Stomach smooth muscle (tissue), 2 donors: Measurements from ENCODE around the gene PCDHB14.
A peak's percentile ranks its signal among the peaks of the same experiment; 100 is the strongest.
"Not testable (repeated sequence)": the region's sequence is repeated elsewhere in the genome, so short reads cannot be mapped to it uniquely, and the experiment has no call there.

Experiments used
- H3K27ac ChIP-seq: one replicate; pipeline ENCODE4 v1.7.0; 2013; ENCODE audit warnings: mild to moderate bottlenecking, low read length, inconsistent platforms
- H3K27me3 ChIP-seq, 2 donors: one replicate each; pipeline ENCODE4 v1.7.0; 2013; ENCODE audit warnings: low read length in 2 of 2; ENCODE audit not compliant: insufficient read depth in 2 of 2, control insufficient read depth in 1 of 2
- H3K36me3 ChIP-seq, 2 donors: one replicate each; pipeline ENCODE4 v1.7.0; 2013; ENCODE audit warnings: low read length in 2 of 2; ENCODE audit not compliant: control insufficient read depth in 2 of 2, insufficient read depth in 2 of 2
- H3K4me1 ChIP-seq: one replicate; pipeline ENCODE4 v1.7.0; 2013; ENCODE audit warnings: low read length; ENCODE audit not compliant: control insufficient read depth, insufficient read depth
- H3K4me3 ChIP-seq, 2 donors: one replicate each; pipeline ENCODE4 v1.7.0; 2013; ENCODE audit warnings: low read length in 2 of 2
- H3K9ac ChIP-seq, 2 donors: one replicate each; pipeline ENCODE4 v1.7.0; 2013; ENCODE audit warnings: low read length in 2 of 2, mild to moderate bottlenecking in 1 of 2
- H3K9me3 ChIP-seq, 2 donors: one replicate each; pipeline ENCODE4 v1.7.0; 2013; ENCODE audit warnings: low read length in 2 of 2; ENCODE audit not compliant: control insufficient read depth in 2 of 2
- donor health status: healthy.
- donor health status: Pancreatic carcinoma.

Gene PCDHB14

DNA sequence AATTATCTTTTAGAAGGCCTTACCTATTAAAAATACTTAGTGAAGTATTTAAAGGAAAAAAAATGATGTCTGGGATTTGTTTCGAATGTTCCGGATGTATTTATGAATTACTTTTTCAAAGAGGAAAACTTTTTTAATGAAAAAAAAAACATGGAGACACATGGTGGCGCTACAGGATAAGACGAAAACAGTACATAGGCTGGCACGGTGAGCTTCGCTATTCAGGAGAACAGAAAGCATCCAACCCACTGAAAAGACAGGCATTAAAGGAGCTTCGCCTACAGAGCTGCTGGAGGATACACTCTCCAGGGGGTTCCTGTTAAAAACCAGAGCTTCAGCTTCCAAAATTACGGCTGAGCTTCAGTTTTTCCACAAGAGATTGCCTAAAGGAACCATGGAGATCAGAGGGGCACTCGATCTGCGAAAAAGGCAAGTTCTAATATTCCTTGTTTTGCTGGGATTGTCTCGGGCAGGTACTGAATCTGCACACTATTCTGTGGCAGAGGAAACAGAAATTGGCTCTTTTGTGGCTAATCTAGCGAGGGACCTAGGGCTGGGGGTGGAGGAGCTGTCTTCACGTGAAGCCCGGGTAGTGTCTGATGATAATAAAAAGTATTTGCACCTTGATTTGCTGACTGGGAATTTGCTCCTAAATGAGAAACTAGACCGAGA is at the start of gene PCDHB14:
PCDHB14 (plus strand) TSS at position 232 of the 672 bp plus-strand sequence; CDS start at position 395, 163 bp downstream.
- peak within 1 kb of the TSS; percentile 61 to 68 for H3K4me3 ChIP-seq
- H3K9me3 ChIP-seq: peaks cover 20 to 49% of the 10 kb centered on the region in 2 donors
- H3K36me3 ChIP-seq: no peaks in the 10 kb centered on the region
- H3K27me3 ChIP-seq: no peaks in the 10 kb centered on the region
- H3K4me1 ChIP-seq: no peaks in the 10 kb centered on the region
- H3K27ac ChIP-seq: no peak within 1 kb of the TSS
- peak within 1 kb of the TSS; percentile 13 to 48 for H3K9ac ChIP-seq

- H3K27me3 ChIP-seq: peaks cover 6 to 12% of the 10 kb centered on the region in 2 donors
- H3K9me3 ChIP-seq: peaks cover 31 to 35% of the 10 kb centered on the region in 2 donors
- H3K27ac ChIP-seq, H3K36me3 ChIP-seq, H3K4me1 ChIP-seq, H3K9ac ChIP-seq, H3K4me3 ChIP-seq: not testable (repeated sequence)
Measured at GRCh38 chr5:141174291-141175104, 48.6 kb upstream of the PCDHB14 start.

DNA sequence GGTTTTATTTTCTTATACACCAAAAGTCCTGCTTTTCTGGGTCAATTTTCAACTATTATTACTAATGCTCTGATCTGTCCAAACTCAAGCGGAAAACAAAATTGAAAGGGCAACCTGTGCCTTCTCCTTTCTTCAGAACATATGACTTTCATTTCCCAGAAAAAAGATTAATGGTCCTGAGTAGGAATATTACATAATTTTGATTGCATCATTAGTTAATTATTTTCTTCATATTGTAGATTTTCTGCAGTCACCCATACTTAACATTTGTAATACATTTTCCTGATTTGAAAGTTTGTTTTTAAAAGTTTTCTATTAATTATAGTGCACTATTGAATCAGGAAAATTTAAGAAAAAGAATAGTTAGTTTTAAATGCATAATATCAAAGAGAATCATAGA is 47.2 kb upstream of the PCDHB14 start:
- H3K4me1 ChIP-seq: no peaks in the 10 kb centered on the region
- H3K9me3 ChIP-seq: peaks cover 31 to 35% of the 10 kb centered on the region in 2 donors
- no peaks in the 10 kb centered on the region for H3K36me3 ChIP-seq
- H3K27me3 ChIP-seq: peaks cover 6 to 12% of the 10 kb centered on the region in 2 donors
- H3K27ac ChIP-seq: no peak overlapping the region
- no peak overlapping the region for H3K4me3 ChIP-seq
- H3K9ac ChIP-seq: no peak overlapping the region

DNA sequence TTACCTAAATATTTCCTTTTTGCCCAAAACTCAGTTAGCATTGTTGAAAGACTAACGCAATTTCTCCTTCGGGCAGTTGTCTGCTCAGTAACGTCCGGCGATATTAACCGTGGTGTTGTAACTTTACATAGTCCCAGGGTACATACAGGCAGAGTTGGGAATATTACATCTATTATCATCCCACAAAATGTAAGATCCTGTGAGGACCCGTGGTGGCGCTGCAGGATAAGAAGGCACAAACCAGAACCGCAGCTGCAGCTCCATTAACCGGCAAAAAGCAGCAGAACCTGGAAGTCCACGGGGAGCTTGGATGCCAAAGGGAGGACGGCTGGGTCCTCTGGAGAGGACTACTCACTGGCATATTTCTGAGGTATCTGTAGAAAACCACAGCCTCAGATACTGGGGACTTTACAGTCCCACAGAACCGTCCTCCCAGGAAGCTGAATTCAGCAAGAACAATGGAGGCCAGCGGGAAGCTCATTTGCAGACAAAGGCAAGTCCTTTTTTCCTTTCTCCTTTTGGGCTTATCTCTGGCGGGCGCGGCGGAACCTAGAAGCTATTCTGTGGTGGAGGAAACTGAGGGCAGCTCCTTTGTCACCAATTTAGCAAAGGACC is 45.5 kb upstream of the PCDHB14 start, which contains the start of gene PCDHB8:
PCDHB8 (plus strand) TSS at position 214 of the 615 bp plus-strand sequence; CDS start at position 459, 245 bp downstream.
- not testable (repeated sequence) for H3K4me3 ChIP-seq, H3K4me1 ChIP-seq, H3K27ac ChIP-seq, H3K9ac ChIP-seq, H3K36me3 ChIP-seq
- H3K27me3 ChIP-seq: peaks cover 6 to 15% of the 10 kb centered on the region in 2 donors
- peaks cover 32 to 36% of the 10 kb centered on the region in 2 donors for H3K9me3 ChIP-seq

DNA sequence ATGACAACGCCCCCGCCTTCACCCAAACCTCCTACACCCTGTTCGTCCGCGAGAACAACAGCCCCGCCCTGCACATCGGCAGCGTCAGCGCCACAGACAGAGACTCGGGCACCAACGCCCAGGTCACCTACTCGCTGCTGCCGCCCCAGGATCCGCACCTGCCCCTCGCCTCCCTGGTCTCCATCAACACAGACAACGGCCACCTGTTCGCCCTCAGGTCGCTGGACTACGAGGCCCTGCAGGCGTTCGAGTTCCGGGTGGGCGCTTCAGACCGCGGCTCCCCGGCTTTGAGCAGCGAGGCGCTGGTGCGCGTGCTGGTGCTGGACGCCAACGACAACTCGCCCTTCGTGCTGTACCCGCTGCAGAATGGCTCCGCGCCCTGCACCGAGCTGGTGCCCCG is 43.8 kb upstream of the PCDHB14 start:
- not testable (repeated sequence) for H3K4me3 ChIP-seq
- peaks cover 6 to 17% of the 10 kb centered on the region in 2 donors for H3K27me3 ChIP-seq

DNA sequence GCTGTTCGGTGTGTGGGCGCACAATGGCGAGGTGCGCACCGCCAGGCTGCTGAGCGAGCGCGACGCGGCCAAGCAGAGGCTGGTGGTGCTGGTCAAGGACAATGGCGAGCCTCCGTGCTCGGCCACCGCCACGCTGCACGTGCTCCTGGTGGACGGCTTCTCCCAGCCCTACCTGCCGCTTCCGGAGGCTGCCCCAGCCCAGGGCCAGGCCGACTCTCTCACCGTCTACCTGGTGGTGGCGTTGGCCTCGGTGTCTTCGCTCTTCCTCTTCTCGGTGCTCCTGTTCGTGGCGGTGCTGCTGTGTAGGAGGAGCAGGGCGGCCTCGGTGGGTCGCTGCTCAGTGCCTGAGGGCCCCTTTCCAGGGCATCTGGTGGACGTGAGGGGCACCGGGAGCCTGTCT is 43.3 kb upstream of the PCDHB14 start:
- not testable (repeated sequence) for H3K4me1 ChIP-seq, H3K36me3 ChIP-seq, H3K27ac ChIP-seq, H3K4me3 ChIP-seq, H3K9ac ChIP-seq
- Histone ChIP-seq H3K9me3 (peaks cover 32 to 38% of the 10 kb centered on the region in 2 donors), H3K27me3 (peaks cover 5 to 16% of the 10 kb centered on the region in 2 donors)

More for the DNA sequence above, 43.8 kb upstream of the PCDHB14 start:
- peaks cover 30 to 38% of the 10 kb centered on the region in 2 donors for H3K9me3 ChIP-seq
- H3K9ac ChIP-seq, H3K36me3 ChIP-seq, H3K27ac ChIP-seq, H3K4me1 ChIP-seq: not testable (repeated sequence)

DNA sequence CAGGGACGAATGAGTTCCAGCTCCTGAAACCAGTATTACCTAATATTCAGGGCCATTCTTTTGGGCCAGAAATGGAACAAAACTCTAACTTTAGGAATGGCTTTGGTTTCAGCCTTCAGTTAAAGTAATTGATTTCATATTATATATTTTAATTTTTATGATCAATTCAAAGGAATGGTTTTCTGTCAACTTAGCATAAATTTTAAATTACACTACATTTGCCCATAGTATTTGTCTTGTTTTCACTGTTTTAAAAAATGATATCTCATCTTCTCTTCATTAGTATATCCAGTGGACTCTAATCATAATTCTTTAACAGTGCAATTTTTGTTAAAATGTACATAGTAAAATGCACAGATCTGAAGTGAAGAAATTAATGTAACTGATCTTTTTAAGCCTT is 42.8 kb upstream of the PCDHB14 start:
- Histone ChIP-seq H3K4me3 (no peak overlapping the region), H3K4me1 (no peaks in the 10 kb centered on the region), H3K36me3 (peaks cover 0 to 3% of the 10 kb centered on the region in 2 donors), H3K9me3 (peaks cover 28 to 33% of the 10 kb centered on the region in 2 donors), H3K27me3 (peaks cover 3 to 14% of the 10 kb centered on the region in 2 donors), H3K27ac (no peak overlapping the region), H3K9ac (no peak overlapping the region)

- Histone ChIP-seq H3K36me3 (peaks cover 0 to 3% of the 10 kb centered on the region in 2 donors), H3K9ac (peak within 1 kb of the TSS in 1 of 2 donors; percentile 64), H3K4me3 (peak within 1 kb of the TSS; percentile 55 to 67), H3K27me3 (peaks cover 1 to 15% of the 10 kb centered on the region in 2 donors), H3K4me1 (no peaks in the 10 kb centered on the region), H3K27ac (no peak within 1 kb of the TSS), H3K9me3 (peaks cover 28 to 34% of the 10 kb centered on the region in 2 donors)
Measured at GRCh38 chr5:141182248-141182647, 40.9 kb upstream of the PCDHB14 start, which contains the start of gene PCDHB16. PCDHB16 (plus strand) TSS chr5:141182387; CDS start chr5:141182560, 173 bp downstream.

DNA sequence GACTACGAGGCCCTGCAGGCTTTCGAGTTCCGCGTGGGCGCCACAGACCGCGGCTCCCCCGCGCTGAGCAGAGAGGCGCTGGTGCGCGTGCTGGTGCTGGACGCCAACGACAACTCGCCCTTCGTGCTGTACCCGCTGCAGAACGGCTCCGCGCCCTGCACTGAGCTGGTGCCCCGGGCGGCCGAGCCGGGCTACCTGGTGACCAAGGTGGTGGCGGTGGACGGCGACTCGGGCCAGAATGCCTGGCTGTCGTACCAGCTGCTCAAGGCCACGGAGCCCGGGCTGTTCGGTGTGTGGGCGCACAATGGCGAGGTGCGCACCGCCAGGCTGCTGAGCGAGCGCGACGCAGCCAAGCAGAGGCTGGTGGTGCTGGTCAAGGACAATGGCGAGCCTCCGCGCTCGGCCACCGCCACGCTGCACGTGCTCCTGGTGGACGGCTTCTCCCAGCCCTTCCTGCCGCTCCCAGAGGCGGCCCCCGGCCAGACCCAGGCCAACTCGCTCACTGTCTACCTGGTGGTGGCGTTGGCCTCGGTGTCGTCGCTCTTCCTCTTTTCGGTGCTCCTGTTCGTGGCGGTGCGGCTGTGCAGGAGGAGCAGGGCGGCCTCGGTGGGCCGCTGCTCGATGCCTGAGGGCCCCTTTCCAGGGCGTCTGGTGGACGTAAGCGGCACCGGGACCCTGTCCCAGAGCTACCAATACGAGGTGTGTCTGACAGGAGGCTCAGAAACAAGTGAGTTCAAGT is 38.9 kb upstream of the PCDHB14 start:
- H3K36me3 ChIP-seq, H3K4me3 ChIP-seq, H3K4me1 ChIP-seq, H3K9ac ChIP-seq, H3K27ac ChIP-seq: not testable (repeated sequence)
- peaks cover 0 to 12% of the 10 kb centered on the region in 2 donors for H3K27me3 ChIP-seq
- H3K9me3 ChIP-seq: peaks cover 22 to 32% of the 10 kb centered on the region in 2 donors
